T-helper 9 cell (primary cell): ENCODE data around the gene RPL41.

Source experiments
- DNase-seq: peaks from one replicate; pipeline ENCODE4 v3.0.0-alpha.2; 2020

The RPL41 gene

DNA sequence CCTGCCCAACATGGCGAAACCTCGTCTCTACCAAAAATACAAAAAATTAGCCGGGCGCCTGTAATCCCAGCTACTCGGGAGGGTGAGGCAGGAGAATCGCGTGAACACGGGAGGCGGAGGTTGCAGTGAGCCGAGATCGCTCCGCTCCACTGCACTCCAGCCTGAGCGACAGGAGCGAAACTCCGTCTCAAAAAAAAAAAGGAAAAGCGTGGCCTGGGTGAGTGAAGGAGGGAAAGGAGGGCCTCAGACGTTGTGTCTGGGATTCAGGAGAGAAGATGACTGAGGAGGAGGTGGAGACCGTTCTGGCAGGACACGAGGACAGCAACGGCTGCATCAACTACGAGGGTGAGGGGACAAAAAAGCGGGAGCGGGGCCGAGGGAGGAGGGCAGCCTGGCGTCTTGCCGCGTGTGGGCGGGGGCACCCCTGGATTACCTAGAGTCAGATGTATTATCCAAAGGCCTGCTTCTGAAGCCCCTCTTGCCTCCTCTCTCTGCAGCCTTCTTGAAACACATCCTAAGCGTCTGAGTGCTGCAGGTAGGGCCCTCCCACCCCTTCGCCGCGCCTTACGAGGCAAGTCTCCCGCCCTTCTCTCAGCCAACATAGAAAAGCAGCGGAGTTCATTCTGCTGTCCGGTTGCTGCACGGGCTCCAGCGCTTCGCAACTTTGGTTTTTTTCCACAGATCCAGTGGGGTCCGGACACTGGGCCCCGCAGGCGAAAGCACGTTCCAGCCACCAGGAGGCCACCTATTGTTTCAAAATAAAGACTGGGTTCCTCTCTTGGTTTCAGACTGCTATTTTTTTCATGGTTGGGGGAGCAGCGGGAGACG lies 41.0 kb downstream of the RPL41 start:
- DNase-seq: peak; percentile 39

GRCh38 chr12:56158029-56158925 lies 41.8 kb downstream of the RPL41 start, which contains the start of gene MYL6:
TSS of gene MYL6 (plus strand) at chr12:56158359. CDS start at chr12:56158402, 43 bp downstream.
- DNase-seq: peak; percentile 85

DNA sequence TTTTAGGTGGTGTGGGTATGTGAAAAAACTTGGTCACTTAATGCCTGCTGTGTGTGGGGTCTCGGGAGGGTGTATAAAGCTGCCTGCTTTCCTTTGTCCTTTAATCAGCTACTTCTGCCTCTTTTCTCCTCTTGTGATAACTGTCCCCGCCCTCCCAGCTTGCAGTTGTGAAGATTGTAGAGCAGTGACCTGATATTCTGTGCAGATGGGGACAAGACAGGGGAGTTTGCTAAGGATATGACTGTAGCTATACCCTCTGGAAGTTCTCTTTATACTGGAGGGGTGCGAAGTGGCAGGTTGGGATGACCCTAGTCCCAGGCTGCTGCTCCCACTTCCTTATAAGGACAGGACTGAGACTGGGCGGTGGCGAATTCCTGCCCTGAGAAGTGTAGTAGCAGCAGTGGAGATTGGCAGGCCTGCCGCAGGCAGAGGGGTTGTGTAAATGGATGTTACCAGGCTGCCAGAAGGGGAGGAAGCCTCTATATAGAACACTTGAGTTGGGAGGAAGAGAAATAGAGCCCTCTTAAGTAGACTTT lies 42.6 kb downstream of the RPL41 start:
- no peak for DNase-seq

- DNase-seq: no peak
Observed at GRCh38 chr12:56159482-56160192, 43.2 kb downstream of the RPL41 start.

DNA sequence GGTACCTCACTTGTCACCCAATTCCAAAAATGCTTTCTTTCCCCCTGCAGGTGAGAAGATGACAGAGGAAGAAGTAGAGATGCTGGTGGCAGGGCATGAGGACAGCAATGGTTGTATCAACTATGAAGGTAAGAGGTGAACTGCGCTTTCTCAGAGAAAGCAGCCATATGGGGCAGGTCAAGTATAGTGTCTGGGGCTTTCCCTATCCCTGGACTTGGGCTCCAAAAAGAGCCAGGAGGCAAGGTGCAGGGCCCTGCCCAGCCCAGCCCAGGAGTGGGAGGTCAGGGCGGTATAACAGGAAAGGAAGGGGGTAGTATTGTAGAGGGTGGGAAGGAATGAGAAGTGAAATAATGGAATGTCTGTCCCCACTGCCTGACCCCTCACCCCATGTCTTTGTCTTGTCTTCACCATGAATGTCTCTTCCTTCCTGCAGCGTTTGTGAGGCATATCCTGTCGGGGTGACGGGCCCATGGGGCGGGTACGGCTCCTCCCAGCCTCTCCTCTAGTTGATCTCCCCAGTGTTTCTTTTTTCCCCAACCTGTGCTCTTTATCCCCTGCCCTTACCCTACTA lies 43.8 kb downstream of the RPL41 start:
- DNase-seq: peak; percentile 56

GRCh38 chr12:56160894-56161689 lies 44.7 kb downstream of the RPL41 start:
- no peak for DNase-seq

- no peak for DNase-seq
Observed at GRCh38 chr12:56161690-56162351, 45.4 kb downstream of the RPL41 start.

GRCh38 chr12:56162468-56163290 lies 46.2 kb downstream of the RPL41 start:
- DNase-seq: no peak

GRCh38 chr12:56163533-56164344 lies 47.3 kb downstream of the RPL41 start:
- DNase-seq: no peak

- no peak for DNase-seq
Observed at GRCh38 chr12:56164345-56164729, 47.9 kb downstream of the RPL41 start.

DNA sequence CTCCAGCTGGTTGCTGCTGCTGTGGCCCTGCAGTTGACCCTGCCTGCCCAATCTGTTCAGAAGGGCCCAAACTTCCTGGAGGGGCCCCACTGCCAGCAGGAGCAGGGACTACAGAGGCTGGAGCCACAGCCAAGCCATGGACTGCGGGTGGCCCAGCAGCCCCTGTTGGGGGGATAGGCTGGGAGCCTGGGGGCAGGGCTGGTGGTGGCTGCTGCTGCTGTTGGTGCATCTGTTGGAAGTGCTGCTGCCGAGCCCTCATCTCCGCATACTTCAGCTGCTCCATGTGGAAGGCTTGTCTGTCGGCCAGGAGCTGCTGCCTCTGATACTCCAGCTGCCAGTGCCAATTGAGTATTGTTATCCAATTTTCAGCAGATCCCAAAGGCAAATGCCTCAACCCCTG lies 48.9 kb downstream of the RPL41 start:
- no peak for DNase-seq
